GM21390 (cell line): Measurements from ENCODE around the gene PKN1.
A peak's percentile ranks its signal among the peaks of the same experiment; 100 is the strongest.

ENCODE experiments used
- ATAC-seq: cut with Tn5 transposase; IDR thresholded peaks from one replicate; pipeline ENCODE4 v1.9.1; 2021; ENCODE audit not compliant: unreplicated experiment

The PKN1 gene

GRCh38 chr19:14406645-14407401, 26.3 kb upstream of the PKN1 start:
- no peak for ATAC-seq

GRCh38 chr19:14407605-14408484, 25.3 kb upstream of the PKN1 start:
- no peak for ATAC-seq

GRCh38 chr19:14408491-14409145, 24.5 kb upstream of the PKN1 start:
- no peak for ATAC-seq

- no peak for ATAC-seq
These were observed 23.7 kb upstream of the PKN1 start for GRCh38 chr19:14409146-14410023.

- ATAC-seq = no peak
These were observed 22.7 kb upstream of the PKN1 start for GRCh38 chr19:14410091-14411051.

- ATAC-seq = no peak
These were observed 21.8 kb upstream of the PKN1 start for GRCh38 chr19:14411161-14411937.

GRCh38 chr19:14411938-14412245, 21.2 kb upstream of the PKN1 start:
- no peak for ATAC-seq

GRCh38 chr19:14412324-14412995, 20.6 kb upstream of the PKN1 start:
- no peak for ATAC-seq

GRCh38 chr19:14412996-14413692, 20.0 kb upstream of the PKN1 start:
- no peak for ATAC-seq

GRCh38 chr19:14413693-14414181, 19.4 kb upstream of the PKN1 start:
- ATAC-seq = no peak

- no peak for ATAC-seq
These were observed 18.0 kb upstream of the PKN1 start for GRCh38 chr19:14414926-14415690.

- no peak for ATAC-seq
These were observed 16.3 kb upstream of the PKN1 start for GRCh38 chr19:14416817-14417231.

GRCh38 chr19:14418856-14419105, 14.3 kb upstream of the PKN1 start:
- ATAC-seq = peak; percentile 42

- ATAC-seq = peak; percentile 66
These were observed 13.8 kb upstream of the PKN1 start, which contains the start of gene DDX39A for GRCh38 chr19:14419106-14419813. Gene DDX39A (minus strand): TSS chr19:14419341. CDS start chr19:14413220, 6,121 bp downstream.

GRCh38 chr19:14425696-14426138, 7.4 kb upstream of the PKN1 start:
- no peak for ATAC-seq

GRCh38 chr19:14427461-14427860, 5.6 kb upstream of the PKN1 start:
- no peak for ATAC-seq
